HEK293T (cell line): ENCODE results near the gene PCYT2.

Experiments
- CTCF ChIA-PET: fragments of 350-600 bp; formaldehyde crosslinking; extraction: SDS; loops from one replicate; lab custom pipeline; 2021; ENCODE audit warnings: antibody characterized with exemption, inconsistent platforms; lab: Yijun Ruan, JAX
- POLR2A ChIA-PET: fragments of 350-600 bp; formaldehyde crosslinking; extraction: SDS; loops from one replicate; lab custom pipeline; 2020; ENCODE audit warnings: antibody characterized with exemption, inconsistent platforms; lab: Yijun Ruan, JAX
- DNase-seq: peaks from one replicate; pipeline ENCODE4 v3.0.0; 2012; ENCODE audit warnings: mixed read lengths; ENCODE audit errors: extremely low spot score
- ARNT ChIP-seq: fragments of 450-650 bp; IDR thresholded peaks from 2 replicates; pipeline ENCODE4 v1.6.1; 2017; ENCODE audit warnings: mild to moderate bottlenecking
- BHLHE40 ChIP-seq: fragments of 450-650 bp; IDR thresholded peaks from 2 replicates; pipeline ENCODE4 v1.6.1; 2016; ENCODE audit warnings: mild to moderate bottlenecking, moderate library complexity, borderline replicate concordance
- CTBP1 ChIP-seq: fragments of 450-650 bp; IDR thresholded peaks from 2 replicates; pipeline ENCODE4 v1.6.1; 2016; ENCODE audit warnings: borderline replicate concordance
- FOXA1 ChIP-seq: fragments of 450-650 bp; IDR thresholded peaks from 2 replicates; pipeline ENCODE4 v1.6.1; 2016; ENCODE audit warnings: mild to moderate bottlenecking
- FOXK2 ChIP-seq: fragments of 450-650 bp; IDR thresholded peaks from 2 replicates; pipeline ENCODE4 v1.6.1; 2016; ENCODE audit warnings: mild to moderate bottlenecking
- FOXM1 ChIP-seq: fragments of 450-650 bp; IDR thresholded peaks from 2 replicates; pipeline ENCODE4 v1.6.1; 2017; ENCODE audit warnings: mild to moderate bottlenecking, borderline replicate concordance
- HDGF ChIP-seq: fragments of 450-650 bp; IDR thresholded peaks from 2 replicates; pipeline ENCODE4 v1.6.1; 2017; ENCODE audit warnings: antibody characterized with exemption, borderline replicate concordance
- L3MBTL2 ChIP-seq: fragments of 450-650 bp; conservative IDR thresholded peaks from 2 replicates; pipeline ENCODE4 v1.6.1; 2016; ENCODE audit warnings: mild to moderate bottlenecking
- LEF1 ChIP-seq: fragments of 450-650 bp; IDR thresholded peaks from 2 replicates; pipeline ENCODE4 v1.6.1; 2017; ENCODE audit warnings: mild to moderate bottlenecking, borderline replicate concordance
- SP1 ChIP-seq: fragments of 450-650 bp; IDR thresholded peaks from 2 replicates; pipeline ENCODE4 v1.6.1; 2017
- SUZ12 ChIP-seq: fragments of 450-650 bp; IDR thresholded peaks from 2 replicates; pipeline ENCODE4 v1.6.1; 2016; ENCODE audit warnings: mild to moderate bottlenecking
- TARDBP ChIP-seq: fragments of 450-650 bp; IDR thresholded peaks from 2 replicates; pipeline ENCODE4 v1.6.1; 2016
- ZNF384 ChIP-seq: fragments of 450-650 bp; IDR thresholded peaks from 2 replicates; pipeline ENCODE4 v1.6.1; 2016

Gene PCYT2

DNA sequence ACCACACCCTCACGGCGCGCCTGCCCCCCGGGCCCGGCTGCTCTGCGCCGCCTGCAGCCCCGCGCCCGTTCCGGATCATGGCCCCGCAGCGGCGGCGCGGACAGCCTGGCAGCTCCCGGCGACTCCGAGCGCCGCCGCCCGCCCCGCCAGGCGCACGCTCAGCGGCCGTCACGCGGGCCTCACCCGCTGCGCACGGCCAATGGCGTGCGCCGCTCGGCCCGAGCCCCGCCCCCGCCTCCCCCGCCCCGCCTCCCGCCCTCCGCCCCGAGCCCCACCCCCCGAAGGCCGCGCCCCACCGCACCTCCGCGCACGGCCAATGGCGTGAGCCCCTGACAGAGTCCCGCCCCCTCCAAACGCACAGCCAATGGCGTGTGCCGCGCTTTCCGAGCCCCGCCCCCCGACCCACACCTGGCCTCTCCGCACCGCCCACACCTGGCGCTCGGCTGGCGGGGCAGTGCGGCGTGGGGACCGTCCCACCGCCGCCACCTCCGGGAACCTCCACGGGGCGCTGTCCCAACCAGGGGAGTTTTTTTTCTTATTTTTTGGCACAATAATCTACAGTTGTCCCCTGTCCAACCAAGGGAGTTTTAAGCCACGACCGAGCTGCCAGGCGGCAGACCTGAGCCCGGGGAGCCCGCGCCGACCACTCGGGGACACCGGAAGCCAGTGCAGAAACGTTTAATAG lies at the start of gene PCYT2:
Gene PCYT2 (minus strand): TSS at position 123 of the 685 bp plus-strand sequence. CDS start 44 bp downstream, at position 79.
- peak; percentile 99 for DNase-seq
- CTCF ChIA-PET: no interaction called here
- TF ChIP-seq ARNT: 0 out of 2 replicates have a peak, but pooled peaks have one; percentile 42
- no peak for TF ChIP-seq CTBP1
- TF ChIP-seq FOXA1: no peak
- POLR2A ChIA-PET: interaction anchor here (1.0 to 2.3 kb wide), 2 partner anchors 13 to 25 kb away, joined by 3 to 8 read pairs; partner anchors contain the start of gene PYCR1

DNA sequence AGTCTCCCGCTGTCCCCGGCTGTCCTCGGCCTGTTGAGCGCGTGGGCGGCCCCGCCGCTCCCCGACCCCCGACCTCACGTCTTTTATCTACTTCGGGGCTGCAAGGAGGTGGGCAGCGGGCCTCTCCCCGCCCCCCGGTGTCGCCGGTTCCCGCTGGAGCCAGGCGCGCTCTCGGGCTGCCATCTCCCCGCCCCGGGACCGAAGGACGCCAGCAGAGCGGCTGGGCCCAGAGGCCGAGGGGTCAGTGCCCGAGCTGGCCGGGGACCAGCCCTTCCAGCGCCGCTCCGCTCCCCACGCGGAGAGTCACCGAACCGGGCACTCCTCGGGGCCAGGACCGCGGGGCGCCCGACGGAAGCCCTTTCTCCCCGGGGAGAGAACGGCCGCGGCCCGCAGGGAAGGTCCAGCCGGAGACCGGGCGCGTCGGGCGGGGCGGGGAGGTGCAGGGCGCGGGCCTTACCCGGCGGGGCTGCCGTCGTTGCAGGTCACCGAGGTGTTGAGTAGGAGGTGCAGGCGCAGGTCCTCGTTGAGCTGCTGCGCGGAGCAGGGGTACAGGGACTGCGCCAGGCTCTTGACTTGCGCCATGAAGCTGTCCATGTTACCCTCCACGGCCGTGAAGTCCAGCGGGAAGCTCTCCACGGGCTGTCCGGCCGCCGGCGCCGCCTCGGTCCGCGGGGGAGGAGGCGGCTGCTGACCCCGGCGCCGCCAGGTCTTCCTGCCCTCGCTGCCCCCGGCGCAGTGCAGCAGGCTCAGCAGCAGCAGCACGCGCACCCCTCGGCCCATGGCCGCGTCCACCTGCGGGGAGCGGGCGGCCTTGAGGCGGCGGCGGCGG lies 49.1 kb upstream of the PCYT2 start:
- TF ChIP-seq FOXM1: no peak
- no peak for TF ChIP-seq CTBP1
- TF ChIP-seq ARNT: no peak
- no peak for TF ChIP-seq HDGF
- no peak for TF ChIP-seq LEF1
- no peak for TF ChIP-seq SUZ12
- no peak for DNase-seq
- CTCF ChIA-PET: interaction anchor here (0.7 to 2.3 kb wide), 15 partner anchors 7 to 230 kb away, joined by 3 to 34 read pairs (median 4); partner anchors contain the start of genes CENPX, DCXR, LRRC45 and MAFG
- POLR2A ChIA-PET: interaction anchor here (0.6 to 1.4 kb wide), 8 partner anchors 15 to 127 kb away, joined by 3 to 13 read pairs (median 3); partner anchors contain the start of genes CENPX, LRRC45 and MCRIP1

DNA sequence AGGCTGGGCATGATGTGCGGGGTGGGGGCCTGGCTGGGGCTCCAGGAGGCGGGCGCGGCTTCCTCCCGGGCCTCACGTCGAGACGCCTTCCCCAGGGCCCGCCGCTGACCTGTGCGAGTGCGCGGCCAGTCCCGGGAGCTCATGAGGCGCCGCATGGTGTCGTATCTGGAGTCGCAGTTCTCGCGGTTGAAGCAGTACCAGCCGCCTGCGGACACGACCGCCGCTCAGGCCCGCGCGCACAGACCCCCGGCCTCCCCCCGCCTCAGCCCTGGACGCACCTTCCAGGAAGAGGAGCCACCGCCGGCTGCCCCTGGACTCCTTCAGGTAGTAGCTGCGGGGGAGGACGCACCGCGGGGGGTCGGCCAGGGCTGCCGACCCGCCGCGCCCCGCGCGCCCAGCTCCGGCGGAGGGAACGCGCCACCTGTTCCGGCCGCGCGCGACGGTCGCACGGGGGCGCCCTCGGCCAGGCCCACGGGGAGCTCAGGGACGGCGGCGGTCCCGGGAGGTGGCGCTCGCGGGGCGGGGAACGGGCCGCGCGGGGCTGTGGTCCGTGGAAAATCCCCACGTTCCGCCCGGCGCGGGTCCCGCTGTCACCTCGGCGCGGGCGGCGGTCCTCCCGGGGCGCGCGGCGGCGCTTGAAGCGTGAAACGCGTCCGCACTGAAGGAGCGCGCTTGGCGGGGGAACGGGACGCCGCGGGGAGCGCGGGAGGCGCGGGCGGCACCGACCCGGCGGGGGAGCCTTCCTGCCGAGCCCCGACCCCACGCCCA lies 48.3 kb upstream of the PCYT2 start:
- ChIA-PET POLR2A (interaction anchor here (0.6 to 1.4 kb wide), 10 partner anchors 16 to 126 kb away, joined by 3 to 13 read pairs (median 4); partner anchors contain the start of genes CENPX, DCXR, LRRC45 and MCRIP1), CTCF (interaction anchor here (0.6 to 2.3 kb wide), 17 partner anchors 8 to 229 kb away, joined by 3 to 34 read pairs (median 4); partner anchors contain the start of genes CENPX, LRRC45 and MAFG)
- no peak for TF ChIP-seq CTBP1
- TF ChIP-seq FOXM1: peak; percentile 48; the same call in 1 of the 2 replicates
- TF ChIP-seq ARNT: peak; percentile 64; the same call in 1 of the 2 replicates
- peak; percentile 61; the same call in 1 of the 2 replicates for TF ChIP-seq LEF1
- TF ChIP-seq SUZ12: no peak
- DNase-seq: peak; percentile 67

DNA sequence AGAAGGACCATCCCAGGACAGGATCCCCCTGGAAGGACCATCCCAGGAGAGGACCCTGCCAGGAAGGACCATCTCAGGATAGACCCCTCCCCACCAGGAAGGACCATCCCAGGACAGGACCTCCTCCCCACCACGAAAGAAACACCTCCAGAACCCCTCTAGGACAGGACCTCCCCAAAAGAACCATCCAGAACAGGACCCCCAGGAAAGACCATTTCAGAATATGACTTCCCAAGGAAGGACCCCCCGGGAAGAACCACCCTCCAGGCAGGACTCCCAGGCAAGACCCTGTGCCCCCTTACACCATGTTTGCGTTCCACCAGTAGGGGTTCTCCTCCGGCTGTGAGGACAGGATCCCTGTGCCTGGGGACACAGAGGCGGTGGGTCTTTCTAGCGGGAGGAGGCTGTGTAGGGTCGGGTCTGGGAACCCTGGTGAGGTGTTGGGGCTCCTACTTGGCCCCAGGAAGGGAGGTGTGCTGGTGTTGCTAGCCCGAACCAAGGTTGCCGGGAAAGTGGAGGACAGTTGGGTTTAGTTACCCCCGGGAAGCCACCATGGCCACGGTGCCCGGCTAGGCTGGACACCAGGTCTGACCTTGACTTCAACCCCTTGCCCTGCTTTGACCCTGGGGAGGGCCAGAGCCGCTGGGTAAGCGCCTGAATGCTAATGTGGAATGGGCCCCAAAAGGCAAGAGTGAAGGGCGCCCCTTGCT lies 47.6 kb upstream of the PCYT2 start:
- ChIA-PET CTCF (interaction anchor here (0.6 to 2.3 kb wide), 13 partner anchors 8 to 63 kb away, joined by 3 to 34 read pairs (median 4); partner anchors contain the start of genes CENPX, LRRC45 and MAFG), POLR2A (interaction anchor here (0.9 to 1.3 kb wide), 8 partner anchors 16 to 126 kb away, joined by 3 to 13 read pairs (median 4); partner anchors contain the start of genes CENPX, DCXR, LRRC45 and MCRIP1)
- DNase-seq: no peak
- TF ChIP-seq HDGF: no peak
- no peak for TF ChIP-seq ARNT
- TF ChIP-seq SP1: no peak
- no peak for TF ChIP-seq L3MBTL2
- no peak for TF ChIP-seq SUZ12
- TF ChIP-seq LEF1: no peak

DNA sequence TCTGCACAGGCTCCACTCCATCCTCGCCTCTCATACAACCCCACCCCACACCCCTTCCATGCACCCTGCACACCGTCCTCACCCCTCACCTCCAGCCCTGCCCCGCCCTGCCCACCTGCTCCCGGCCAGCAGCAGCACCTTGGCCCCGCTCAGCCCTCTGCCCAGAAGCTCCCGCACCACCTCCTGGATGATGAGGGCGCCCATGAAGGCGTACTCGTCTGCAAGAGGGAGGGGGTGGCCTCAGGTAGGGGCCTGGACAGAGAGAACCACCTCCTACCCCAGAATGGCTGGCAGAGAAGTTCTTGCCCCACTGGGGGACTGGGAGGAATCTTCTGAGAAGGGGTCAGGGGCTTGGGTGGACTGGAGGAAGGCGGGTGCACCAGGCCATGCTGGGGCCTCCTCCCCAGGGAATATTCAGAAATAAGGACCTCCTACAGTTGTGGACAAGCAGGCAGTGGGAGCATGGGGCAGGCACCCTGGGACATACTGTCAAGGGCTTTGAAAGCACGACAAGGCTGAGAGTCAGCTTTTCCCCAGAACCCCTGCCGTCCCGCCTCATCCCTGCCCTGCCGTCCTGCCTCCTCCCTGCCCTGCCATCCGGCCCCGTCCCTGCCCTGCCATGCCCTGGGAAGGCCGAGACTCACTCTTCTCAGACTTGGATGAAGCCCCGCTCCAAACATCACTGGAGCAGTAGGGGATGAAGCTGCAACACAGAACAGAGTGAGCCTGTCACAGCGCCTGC lies 46.7 kb upstream of the PCYT2 start:
- ChIA-PET CTCF (no interaction called here), POLR2A (no interaction called here)
- no peak for TF ChIP-seq LEF1
- TF ChIP-seq FOXA1: no peak
- no peak for TF ChIP-seq TARDBP
- no peak for TF ChIP-seq SP1
- TF ChIP-seq FOXK2: no peak
- no peak for TF ChIP-seq L3MBTL2
- no peak for DNase-seq

DNA sequence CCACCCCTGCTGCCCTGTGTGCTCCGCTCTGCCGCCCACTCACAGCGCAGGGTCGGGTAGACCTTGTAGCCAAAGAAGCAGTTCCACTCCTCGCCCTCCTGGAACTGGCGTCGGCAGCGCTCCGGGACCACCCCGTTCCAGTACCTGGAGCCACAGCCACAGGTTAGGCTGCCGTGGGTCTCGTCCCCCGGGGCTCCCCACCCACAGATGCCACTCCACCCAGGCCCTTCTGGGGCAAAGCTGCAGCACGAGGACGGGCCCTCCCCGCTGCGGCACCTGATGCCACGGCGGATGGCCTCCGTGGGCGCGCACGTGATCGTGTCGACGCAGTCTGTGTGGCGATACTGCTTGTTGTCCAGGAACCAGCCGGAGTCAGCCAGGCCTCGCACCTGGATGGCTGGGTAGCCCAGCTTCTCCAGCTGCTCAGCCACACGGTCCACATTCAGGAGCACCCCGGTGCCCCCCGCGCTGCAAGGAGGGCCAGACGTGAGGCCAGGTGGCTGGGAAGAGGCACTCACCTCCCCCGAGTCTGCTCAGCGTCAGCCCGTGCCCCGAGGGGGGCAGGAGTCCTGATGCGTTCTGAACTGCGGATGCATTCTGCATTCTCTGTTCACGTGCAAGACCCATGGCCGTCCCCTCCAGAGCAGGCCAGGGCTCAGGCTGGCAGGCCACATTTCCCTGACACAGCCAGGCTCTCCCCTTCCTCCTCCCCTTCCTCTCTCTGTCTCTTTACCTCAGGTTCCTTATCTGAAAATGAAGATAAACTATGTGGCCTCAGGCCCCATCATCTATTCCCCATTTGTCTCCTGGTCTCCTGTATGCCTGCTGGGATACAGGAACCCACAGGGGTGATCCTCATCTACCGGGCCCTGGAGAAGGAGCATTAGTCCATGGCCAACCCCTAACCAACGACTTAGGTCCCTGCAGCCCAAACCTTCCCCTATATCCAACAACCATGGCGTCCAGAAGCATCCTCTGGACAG lies 45.7 kb upstream of the PCYT2 start:
- DNase-seq: no peak
- CTCF ChIA-PET: no interaction called here
- POLR2A ChIA-PET: no interaction called here
- TF ChIP-seq ZNF384: no peak
- TF ChIP-seq BHLHE40: no peak
- TF ChIP-seq HDGF: no peak
- TF ChIP-seq FOXM1: no peak
- no peak for TF ChIP-seq L3MBTL2
- no peak for TF ChIP-seq ARNT
- TF ChIP-seq TARDBP: no peak
- no peak for TF ChIP-seq FOXK2
- no peak for TF ChIP-seq LEF1
- TF ChIP-seq SP1: no peak
- TF ChIP-seq FOXA1: no peak
- no peak for TF ChIP-seq SUZ12
